ENCODE measurements around the gene NUP42. TPM values are rescaled to one million over a fixed set of nuclear protein-coding genes. Genes with fewer than 3 reads are reported as not detected.

NUP42 gene
- 125 and 137 TPM in 2 replicates for total RNA-seq (2013; cell fraction: nucleolus; rRNA removed)
- total RNA-seq (2014; rRNA removed) (124 and 126 TPM in 2 replicates), total RNA-seq (2014; rRNA removed; fragmentation: Illumina TruSeq; extraction: Trizol) (66.6 and 72.9 TPM in 2 replicates), total RNA-seq (2021) (47.6 and 48.6 TPM in 2 replicates), polyA plus RNA-seq (2011; rRNA removed) (60.4 and 64.3 TPM in 2 replicates), polyA plus RNA-seq (2014; fragmentation: Illumina TruSeq; extraction: Trizol) (82.6 and 93.0 TPM in 2 replicates), polyA plus RNA-seq (2014; fragmentation: Nextera tagmentation; extraction: Ambion mirVana) (10 to 100 TPM; 58.6 to 92.1 TPM), polyA plus RNA-seq (2014; rRNA removed) (101 and 105 TPM in 2 replicates), polyA plus RNA-seq (2016; fragmentation: Nextera tagmentation; extraction: Ambion mirVana) (10 to 100 TPM; 62.1 to 75.8 TPM), polyA minus RNA-seq (2011; rRNA and poly(A)+ RNA removed) (19.8 and 35.9 TPM in 2 replicates), Bru-seq, nascent RNA (percentile 96 among the genes with signal in this experiment), BruChase-seq, experiment 1, labeled RNA remaining after a 6-hour chase (percentile 96 among the genes with signal in this experiment), BruChase-seq, experiment 2, labeled RNA remaining after a 2-hour chase (percentile 97 among the genes with signal in this experiment)
- 46.2 TPM for polyA plus RNA-seq (2011; ENCODE audit: low read depth)
- 44.6 and 55.9 TPM in 2 replicates for polyA plus RNA-seq (2011; cell fraction: cytosol; rRNA removed)
- 68.4 and 76.4 TPM in 2 replicates for polyA plus RNA-seq (2011; cell fraction: nucleus; rRNA removed)
- polyA plus RNA-seq (2012): 35.2 and 42.1 TPM in 2 replicates
- polyA minus RNA-seq (2011; cell fraction: cytosol; rRNA and poly(A)+ RNA removed): 16.3 and 25.0 TPM in 2 replicates
- 23.6 and 44.5 TPM in 2 replicates for polyA minus RNA-seq (2011; cell fraction: nucleus; rRNA and poly(A)+ RNA removed)
- long read RNA-seq, experiment 1, transcript NUPL2-201 (7 exons, 1,795 nt): major isoform, 28 of 34 reads
- long read RNA-seq, experiment 1, partial matches to known transcripts: 0 of 34 reads
- long read RNA-seq, experiment 1, other reads (novel, unspliced or antisense): 2 of 34 reads
- long read RNA-seq, experiment 2, transcript NUPL2-211 (3 exons, 739 nt): minor isoform, 12 of 348 reads
- long read RNA-seq, experiment 2, transcript NUPL2-204 (6 exons, 1,285 nt): minor isoform, 10 of 348 reads
- long read RNA-seq, experiment 2, transcript NUPL2-201 (7 exons, 1,795 nt): major isoform, 259 of 348 reads
- long read RNA-seq, experiment 2, transcript NUPL2-203 (8 exons, 1,329 nt): minor isoform, 8 of 348 reads
- long read RNA-seq, experiment 2, partial matches to known transcripts: 11 of 348 reads
- long read RNA-seq, experiment 2, other reads (novel, unspliced or antisense): 40 of 348 reads

- DNase-seq (ENCODE audit: low read depth, low spot score) (peak; percentile 97), FAIRE-seq (peak; percentile 99), ATAC-seq (peak; percentile 95)
- ChIA-PET CTCF (interaction anchor here (0.6 to 5.9 kb wide), 7 partner anchors 67 to 349 kb away, joined by 3 to 77 read pairs (median 7); partner anchors contain the start of gene KLHL7), POLR2A (interaction anchor here (0.5 to 2.1 kb wide), 6 partner anchors 33 to 248 kb away, joined by 3 to 10 read pairs (median 3); partner anchors contain the start of gene KLHL7), RAD21 (ENCODE audit: unreplicated experiment) (interaction anchor here (0.6 to 3.5 kb wide), 9 partner anchors 42 to 196 kb away, joined by 3 to 53 read pairs (median 3); partner anchors contain the start of gene KLHL7), SMC1A (ENCODE audit: uncharacterized antibody, unreplicated experiment) (interaction anchor here (0.6 to 3.5 kb wide), 7 partner anchors 15 to 282 kb away, joined by 3 to 16 read pairs (median 4); partner anchors contain the start of gene KLHL7)
- Histone ChIP-seq H3K4me2 (ENCODE audit: control insufficient read depth, insufficient read depth) (peak within 1 kb of the TSS; percentile 92), H4K20me1 (ENCODE audit: control insufficient read depth, insufficient read depth) (no peaks in the 10 kb centered on the region), H2AFZ (ENCODE audit: control insufficient read depth, low read depth, low read length) (peak within 1 kb of the TSS; percentile 85), H3K9ac (ENCODE audit: control insufficient read depth, insufficient read depth, low read length) (peak within 1 kb of the TSS; percentile 98), H3K27me3 (replicated peaks in 1 of 2; ENCODE audit: control insufficient read depth in 2 of 2, insufficient read depth in 2 of 2, low read length in 1 of 2) (no peaks in the 10 kb centered on the region), H3K4me1 (ENCODE audit: control insufficient read depth, insufficient read depth, low read length) (0 out of 2 replicates have a peak, but pooled peaks cover 3% of the 10 kb centered on the region), H3K4me3 (peak within 1 kb of the TSS; percentile 74), H3K9me3 (replicated peaks; ENCODE audit: control insufficient read depth, insufficient read depth, low read length) (no peaks in the 10 kb centered on the region), H3K27ac (ENCODE audit: control insufficient read depth, insufficient read depth) (peak within 1 kb of the TSS; percentile 90), H3K79me2 (ENCODE audit: control insufficient read depth, insufficient read depth, low read length) (peaks cover 47% of the 10 kb centered on the region), H3K36me3 (ENCODE audit: control insufficient read depth in 2 of 2, insufficient read depth in 2 of 2, low read length in 1 of 2) (0 out of 4 replicates have a peak, but pooled peaks cover 0 to 2% of the 10 kb centered on the region in 2 experiments)
- BruUV-seq (replicated peaks): TSS peak; percentile 79
- in situ Hi-C loops (cut with MboI): no loop called here
- intact Hi-C loops (cut with micrococcal nuclease; ENCODE audit: unreplicated experiment): loop anchor here (1.0 to 10.0 kb wide), 8 partner anchors 77 to 357 kb away; partner anchors contain the start of genes IGF2BP3, KLHL7, TOMM7 and TRA2A
- under 1% methylated on average over 63 of the region's 63 CpGs for whole genome bisulfite sequencing (ENCODE audit: insufficient coverage, insufficient replicate concordance, low lambda C conversion rate, missing lambda C conversion rate)
- peak; percentile 71; the same call in 1 of the 2 replicates for TF ChIP-seq NFYB (IDR thresholded peaks at IDR 0.05; ENCODE audit: insufficient read depth, low read depth, low read length)
- TF ChIP-seq MEF2B (IDR thresholded peaks at IDR 0.05; ENCODE audit: partially characterized antibody, poor library complexity, severe bottlenecking): peak; percentile 13
- TF ChIP-seq EP300 (IDR thresholded peaks at IDR 0.05; ENCODE audit: borderline replicate concordance in 1 of 2, control insufficient read depth in 1 of 2, low read depth in 2 of 2, low read length in 2 of 2): peak; percentile 42 to 62; a peak in 3 of 4 replicates
- TF ChIP-seq ZBED1 (IDR thresholded peaks at IDR 0.05; ENCODE audit: borderline replicate concordance): no peak
- TF ChIP-seq USF1 (IDR thresholded peaks at IDR 0.05; ENCODE audit: borderline replicate concordance, extremely low read length, insufficient read depth, low read depth, low read length): no peak
- no peak for TF ChIP-seq HDAC6 (IDR thresholded peaks at IDR 0.05; ENCODE audit: unreplicated experiment)
- TF ChIP-seq SMAD5 (IDR thresholded peaks at IDR 0.05; ENCODE audit: low read depth): peak; percentile 66; the same call in 1 of the 2 replicates
- TF ChIP-seq RELA (IDR thresholded peaks at IDR 0.05; ENCODE audit: borderline replicate concordance, partially characterized antibody): peak; percentile 49
- peak; percentile 40 for TF ChIP-seq SKIL (IDR thresholded peaks at IDR 0.05; ENCODE audit: low read depth, poor library complexity, severe bottlenecking)
- TF ChIP-seq E2F4 (IDR thresholded peaks at IDR 0.05; ENCODE audit: low read depth, low read length): peak; percentile 88
These were observed at the start of gene NUP42 for GRCh38 chr7:23181684-23182553. Gene NUP42, plus strand, starts transcription at chr7:23182048. Its CDS starts 38 bp downstream, at chr7:23182086.
